Gastroesophageal sphincter (tissue), 4 donors: ENCODE measurements around the gene LYST. TPM values are rescaled to one million over a fixed set of nuclear protein-coding genes. Genes with fewer than 3 reads are reported as not detected.
"Not testable (repeated sequence)": the region's sequence is repeated elsewhere in the genome, so short reads cannot be mapped to it uniquely, and the experiment has no call there.

ENCODE experiments used
- ATAC-seq: fragments of 150-250 bp; one replicate; pipeline ENCODE4 v1.9.1; 2016; ENCODE audit warnings: mild to moderate bottlenecking, moderate library complexity
- H3K27ac ChIP-seq, 4 donors: fragments of 200-600 bp; sonication (generic) in 3 of 4; 1 replicate in 3 of 4; 2 replicates in 1 of 4; pipeline ENCODE4 v1.5.1; 2016 to 2019
- H3K27me3 ChIP-seq: fragments of 200-600 bp; sonication (generic); one replicate; pipeline ENCODE4 v1.5.1; 2019
- H3K36me3 ChIP-seq, 2 donors: fragments of 200-600 bp; sonication (generic); one replicate each; pipeline ENCODE4 v1.5.1; 2019; ENCODE audit warnings: control low read depth in 1 of 2
- H3K4me1 ChIP-seq, 3 donors: fragments of 200-600 bp; sonication (generic); 1 replicate in 2 of 3; 2 replicates in 1 of 3; pipeline ENCODE4 v1.5.1; 2016 to 2019; ENCODE audit warnings: control low read depth in 2 of 3
- H3K4me3 ChIP-seq, 2 donors: fragments of 200-600 bp; sonication (generic); one replicate each; pipeline ENCODE4 v1.5.1; 2019; ENCODE audit warnings: mild to moderate bottlenecking in 1 of 2, moderate library complexity in 1 of 2
- H3K9me3 ChIP-seq, 3 donors: fragments of 200-600 bp; sonication (generic); one replicate each; pipeline ENCODE4 v1.5.1; 2017 to 2019; ENCODE audit warnings: control low read depth in 2 of 3
- EP300 ChIP-seq: sonication (generic); formaldehyde crosslinking; IDR thresholded peaks from one replicate; pipeline ENCODE4 v1.6.1; 2017; ENCODE audit warnings: antibody characterized with exemption, mild to moderate bottlenecking
- POLR2A ChIP-seq, 2 donors: fragments of 450-650 bp; IDR thresholded peaks; one replicate each; pipeline ENCODE4 v1.6.1; 2017; ENCODE audit warnings: antibody characterized with exemption in 2 of 2, mild to moderate bottlenecking in 2 of 2, moderate library complexity in 1 of 2
- POLR2AphosphoS5 ChIP-seq: sonication (generic); formaldehyde crosslinking; IDR thresholded peaks from one replicate; pipeline ENCODE4 v1.6.1; 2017; ENCODE audit warnings: antibody characterized with exemption
- WGBS, 2 donors: methylation state at CpG; one replicate each; pipeline ENCODE4 v1.1.5; 2018; ENCODE audit warnings: low coverage in 1 of 2; 5-methylcytosine and 5-hydroxymethylcytosine counted together
- total RNA-seq, 4 donors: library from RNA; depleted of rRNA; stranded (reverse); fragments of >200 nt; gene quantifications; one replicate each; pipeline ENCODE4 v1.1.0, GENCODE V29; 2016
- TF ChIP-seq, protein P1 (sequence below), 4 experiments: fragments of 200-600 bp in 2 of 4; fragments of 450-650 bp in 2 of 4; sonication (generic) in 1 of 4; IDR thresholded peaks; one replicate each; pipeline ENCODE4 v1.5.1; 2017 to 2019; ENCODE audit warnings: antibody characterized with exemption in 4 of 4, mild to moderate bottlenecking in 2 of 4, moderate library complexity in 2 of 4

Gene LYST
- total RNA-seq, 4 donors from 2014 or later = 27.4 to 63.5 (median 31.4) TPM

GRCh38 chr1:235649368-235650163 is 217.1 kb downstream of the LYST start, which contains the start of gene GNG4:
Gene GNG4 (minus strand): TSS chr1:235649784. CDS start chr1:235583838, 65,946 bp downstream.
- H3K27ac ChIP-seq = no peak within 1 kb of the TSS
- no CpG with 5 or more reads among the region's 111 CpGs for WGBS, 2 donors
- peak within 1 kb of the TSS; percentile 23 to 62 for H3K4me3 ChIP-seq
- peaks cover 0 to 32% (median 21%) of the 10 kb centered on the region in 3 donors for H3K4me1 ChIP-seq
- peaks cover 96% of the 10 kb centered on the region for H3K27me3 ChIP-seq
- peak; percentile 27 for ATAC-seq
- H3K9me3 ChIP-seq = peaks cover 0 to 6% (median 0%) of the 10 kb centered on the region in 3 donors
- no peaks in the 10 kb centered on the region for H3K36me3 ChIP-seq
- TF ChIP-seq POLR2A (IDR thresholded peaks at IDR 0.05) (no peak), EP300 (no peak), POLR2AphosphoS5 (no peak)
- TF ChIP-seq, protein P1, sequence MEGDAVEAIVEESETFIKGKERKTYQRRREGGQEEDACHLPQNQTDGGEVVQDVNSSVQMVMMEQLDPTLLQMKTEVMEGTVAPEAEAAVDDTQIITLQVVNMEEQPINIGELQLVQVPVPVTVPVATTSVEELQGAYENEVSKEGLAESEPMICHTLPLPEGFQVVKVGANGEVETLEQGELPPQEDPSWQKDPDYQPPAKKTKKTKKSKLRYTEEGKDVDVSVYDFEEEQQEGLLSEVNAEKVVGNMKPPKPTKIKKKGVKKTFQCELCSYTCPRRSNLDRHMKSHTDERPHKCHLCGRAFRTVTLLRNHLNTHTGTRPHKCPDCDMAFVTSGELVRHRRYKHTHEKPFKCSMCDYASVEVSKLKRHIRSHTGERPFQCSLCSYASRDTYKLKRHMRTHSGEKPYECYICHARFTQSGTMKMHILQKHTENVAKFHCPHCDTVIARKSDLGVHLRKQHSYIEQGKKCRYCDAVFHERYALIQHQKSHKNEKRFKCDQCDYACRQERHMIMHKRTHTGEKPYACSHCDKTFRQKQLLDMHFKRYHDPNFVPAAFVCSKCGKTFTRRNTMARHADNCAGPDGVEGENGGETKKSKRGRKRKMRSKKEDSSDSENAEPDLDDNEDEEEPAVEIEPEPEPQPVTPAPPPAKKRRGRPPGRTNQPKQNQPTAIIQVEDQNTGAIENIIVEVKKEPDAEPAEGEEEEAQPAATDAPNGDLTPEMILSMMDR (IDR thresholded peaks at IDR 0.05) = no peak

DNA sequence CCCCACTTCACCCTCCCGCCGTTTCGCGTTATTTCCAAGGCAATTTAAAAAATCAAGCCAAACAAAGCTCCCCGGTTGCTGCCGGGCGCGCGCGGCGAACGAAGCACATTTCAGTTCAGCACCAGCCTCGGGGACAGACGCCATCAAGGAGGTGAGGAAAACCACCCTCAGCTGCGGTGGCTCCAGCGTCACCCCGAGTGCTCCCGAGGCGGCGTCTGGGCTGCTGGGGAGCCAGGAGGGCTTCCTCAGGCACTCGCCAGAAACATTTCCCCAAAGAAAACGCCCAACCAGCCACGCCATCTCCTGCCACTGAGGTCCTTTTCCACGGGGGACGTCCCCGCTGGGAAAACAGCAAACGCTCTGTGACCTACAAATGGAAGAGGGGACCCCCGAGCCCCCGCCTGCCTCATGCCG is 217.7 kb downstream of the LYST start:
- Histone ChIP-seq H3K27ac (no peak overlapping the region), H3K4me3 (peak overlapping the region; percentile 23 to 62), H3K4me1 (peaks cover 0 to 32% (median 21%) of the 10 kb centered on the region in 3 donors), H3K27me3 (peaks cover 96% of the 10 kb centered on the region), H3K36me3 (no peaks in the 10 kb centered on the region), H3K9me3 (peaks cover 0 to 2% (median 0%) of the 10 kb centered on the region in 3 donors)
- WGBS, 2 donors = 0% methylated on average over 3 to 5 of the region's 30 CpGs
- ATAC-seq = peak; percentile 60
- TF ChIP-seq, protein P1 (IDR thresholded peaks at IDR 0.05) = no peak
- TF ChIP-seq EP300 (no peak), POLR2AphosphoS5 (no peak), POLR2A (IDR thresholded peaks at IDR 0.05) (no peak)

GRCh38 chr1:235648407-235648907 is 218.2 kb downstream of the LYST start:
- H3K27ac ChIP-seq = no peak overlapping the region
- H3K36me3 ChIP-seq = no peaks in the 10 kb centered on the region
- no peaks in the 10 kb centered on the region for H3K9me3 ChIP-seq
- peaks cover 0 to 32% (median 21%) of the 10 kb centered on the region in 3 donors for H3K4me1 ChIP-seq
- H3K4me3 ChIP-seq = peak overlapping the region in 1 of 2 donors; percentile 62
- peaks cover 96% of the 10 kb centered on the region for H3K27me3 ChIP-seq
- WGBS, 2 donors = 0 to 1% methylated on average over 12 to 18 of the region's 31 CpGs
- no peak for TF ChIP-seq POLR2AphosphoS5
- TF ChIP-seq POLR2A (IDR thresholded peaks at IDR 0.05) = no peak
- TF ChIP-seq, protein P1 (IDR thresholded peaks at IDR 0.05) = no peak
- no peak for TF ChIP-seq EP300
- no peak for ATAC-seq

DNA sequence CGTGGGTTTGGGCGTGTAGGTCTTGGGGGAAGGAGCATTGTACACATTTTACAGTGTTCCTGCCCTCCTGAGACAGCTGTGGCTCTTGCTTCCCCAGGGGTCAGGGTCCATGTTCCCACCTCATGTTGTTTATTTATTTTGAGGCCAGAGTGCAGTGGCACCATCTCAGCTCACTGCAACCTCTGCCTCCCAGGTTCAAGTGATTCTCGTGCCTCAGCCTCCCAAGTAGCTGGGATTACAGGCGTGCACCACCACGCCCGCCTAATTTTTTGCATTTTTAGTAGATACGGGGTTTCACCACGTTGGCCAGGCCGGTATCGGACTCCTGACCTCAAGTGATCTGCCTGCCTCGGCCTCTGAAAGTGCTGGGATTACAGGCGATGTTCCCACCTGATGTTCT is 219.2 kb downstream of the LYST start:
- H3K4me3 ChIP-seq, H3K36me3 ChIP-seq, ATAC-seq, H3K9me3 ChIP-seq, H3K27ac ChIP-seq: not testable (repeated sequence)
- WGBS, 2 donors = 86 to 90% methylated on average over 7 to 12 of the region's 12 CpGs
- H3K4me1 ChIP-seq = peaks cover 0 to 32% (median 21%) of the 10 kb centered on the region in 3 donors
- peaks cover 95% of the 10 kb centered on the region for H3K27me3 ChIP-seq

DNA sequence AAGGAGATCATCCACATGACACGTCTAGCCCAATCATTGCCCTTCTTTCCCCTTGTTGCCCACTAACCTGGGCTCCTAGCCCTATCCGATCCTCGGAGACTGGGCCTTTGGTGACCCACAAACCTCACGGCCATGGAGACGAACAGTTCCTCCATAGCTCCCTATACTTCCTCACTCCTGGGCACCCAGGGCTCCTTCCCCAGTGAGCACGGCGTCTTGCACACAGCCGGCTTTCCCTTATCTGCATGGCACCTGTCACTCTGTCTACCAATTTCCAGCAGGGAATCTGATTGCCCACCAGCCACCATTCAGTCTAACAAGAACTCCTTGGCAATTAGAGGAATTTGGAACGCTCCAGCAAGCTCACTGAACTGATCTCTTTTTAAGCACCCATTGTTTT is 220.2 kb downstream of the LYST start:
- no peaks in the 10 kb centered on the region for H3K36me3 ChIP-seq
- ATAC-seq = no peak
- H3K4me1 ChIP-seq = peaks cover 0 to 32% (median 21%) of the 10 kb centered on the region in 3 donors
- no peak overlapping the region for H3K27ac ChIP-seq
- WGBS, 2 donors = 68 to 94% methylated on average over 7 to 9 of the region's 9 CpGs
- H3K27me3 ChIP-seq = peaks cover 94% of the 10 kb centered on the region
- no peak overlapping the region for H3K4me3 ChIP-seq
- no peaks in the 10 kb centered on the region for H3K9me3 ChIP-seq
- no peak for TF ChIP-seq EP300
- no peak for TF ChIP-seq POLR2AphosphoS5
- no peak for TF ChIP-seq POLR2A (IDR thresholded peaks at IDR 0.05)
- TF ChIP-seq, protein P1 (IDR thresholded peaks at IDR 0.05) = no peak
